HepG2 (cell line): ENCODE results near the gene ALDH4A1. TPM values are rescaled to one million over a fixed set of nuclear protein-coding genes. Genes with fewer than 3 reads are reported as not detected.

Experiments
- ATAC-seq: fragments of 200-7000 bp; cut with Tn5 transposase; 3 replicates; pipeline ENCODE4 v1.9.1; 2020; ENCODE audit warnings: mild to moderate bottlenecking, moderate library complexity
- BruUV-seq: library from RNA; stranded (reverse); fragments of 400-500 nt; replicated peaks from 2 replicates; lab custom pipeline; 2021; lab: Mats Ljungman, UMichigan
- CTCF ChIA-PET: fragments of 300-600 bp; formaldehyde crosslinking; extraction: SDS; loops from one replicate; lab custom pipeline; 2021; ENCODE audit warnings: low total read pairs, inconsistent platforms, low intra/inter-chr PET ratio; lab: Yijun Ruan, JAX
- POLR2A ChIA-PET: fragments of 350-600 bp; sonication (Branson Sonifier 250); formaldehyde crosslinking; loops from one replicate; lab custom pipeline; 2020; ENCODE audit warnings: antibody characterized with exemption, inconsistent platforms; lab: Yijun Ruan, JAX
- DNase-seq: peaks from one replicate; pipeline ENCODE4 v3.0.0-alpha.2; 2015; ENCODE audit warnings: low spot score
- FAIRE-seq: peaks from 3 replicates; lab custom pipeline; 2011; peaks lifted over from hg19 to GRCh38; lab: Jason Lieb, UNC
- H2AFZ ChIP-seq: one replicate; pipeline ENCODE4 v1.6.1; 2011; ENCODE audit warnings: low read length, inconsistent platforms
- H3K27ac ChIP-seq: fragments of 300-600 bp; 3 replicates; pipeline ENCODE4 v1.8.0; 2011; ENCODE audit warnings: mixed run types, mild to moderate bottlenecking, mixed read lengths, low read length, inconsistent platforms; ENCODE audit not compliant: insufficient read depth; ENCODE audit errors: extremely low read length
- H3K27me3 ChIP-seq, 2 experiments: fragments of 200-600 bp in 1 of 2; 2 replicates in 1 of 2; 3 replicates in 1 of 2; pipeline versions ENCODE4 v1.6.0 to v1.8.0; 2011; ENCODE audit warnings: low read length in 2 of 2, mild to moderate bottlenecking in 2 of 2, moderate library complexity in 2 of 2, inconsistent platforms in 1 of 2; ENCODE audit not compliant: insufficient read depth in 2 of 2, control insufficient read depth in 1 of 2
- H3K36me3 ChIP-seq, 2 experiments: fragments of 200-600 bp in 1 of 2; replicated peaks in 1 of 2; 2 replicates in 1 of 2; 3 replicates in 1 of 2; pipeline versions ENCODE4 v1.5.1 to v1.8.0; 2011; ENCODE audit warnings: low read length in 2 of 2, inconsistent platforms in 1 of 2; ENCODE audit not compliant: insufficient read depth in 2 of 2, control insufficient read depth in 1 of 2
- H3K4me1 ChIP-seq: 2 replicates; pipeline ENCODE4 v1.5.1; 2012; ENCODE audit warnings: low read length, inconsistent platforms; ENCODE audit not compliant: insufficient read depth
- H3K4me2 ChIP-seq: 2 replicates; pipeline ENCODE4 v1.6.0; 2011; ENCODE audit warnings: low read depth, low read length, inconsistent platforms
- H3K4me3 ChIP-seq, 3 experiments: fragments of 200-600 bp in 1 of 3; sonication (generic), shearing (Covaris generic) in 1 of 3; replicated peaks in 1 of 3; 2 replicates each; pipeline ENCODE4 v1.5.1; 2011 to 2016; ENCODE audit warnings: low read length in 3 of 3, inconsistent platforms in 2 of 3, low read depth in 2 of 3, mild to moderate bottlenecking in 2 of 3, control low read depth in 1 of 3, mixed read lengths in 1 of 3; ENCODE audit not compliant: insufficient read depth in 1 of 3
- H3K79me2 ChIP-seq: one replicate; pipeline ENCODE4 v1.6.1; 2011; ENCODE audit warnings: low read length, inconsistent platforms; ENCODE audit not compliant: insufficient read depth
- H3K9ac ChIP-seq: 2 replicates; pipeline ENCODE4 v1.6.0; 2011; ENCODE audit warnings: mild to moderate bottlenecking, low read depth, low read length, inconsistent platforms; ENCODE audit not compliant: insufficient read depth
- H3K9me3 ChIP-seq: 2 replicates; pipeline ENCODE4 v1.5.1; 2012; ENCODE audit warnings: mild to moderate bottlenecking, low read length
- H4K20me1 ChIP-seq: 2 replicates; pipeline ENCODE4 v1.6.0; 2011; ENCODE audit warnings: inconsistent platforms, mild to moderate bottlenecking, low read length, moderate library complexity; ENCODE audit not compliant: insufficient read depth
- AKNA ChIP-seq: sonication (generic); formaldehyde crosslinking; IDR thresholded peaks from 2 replicates; pipeline ENCODE4 v1.4.0; 2020; ENCODE audit warnings: missing genetic modification reagents, borderline replicate concordance
- TFAP4 ChIP-seq: sonication (generic); IDR thresholded peaks from 2 replicates; pipeline ENCODE4 v1.6.1; 2016; ENCODE audit warnings: low read depth, borderline replicate concordance
- WGBS: methylation state at CpG from one replicate; pipeline ENCODE4 v1.1.6; 2017; ENCODE audit warnings: low lambda C conversion rate; 5-methylcytosine and 5-hydroxymethylcytosine counted together
- in situ Hi-C: cut with HindIII; loops from 2 replicates; pipeline ENCODE4 v1.10.0; 2017; ENCODE audit warnings: low pct_unique_long_range_greater_than_20kb; ENCODE audit not compliant: extremely low pct_ligation_motif_present
- intact Hi-C: fragments of 100-400 bp; cut with micrococcal nuclease; formaldehyde crosslinking; loops from one replicate; pipeline ENCODE4 v1.10.0; 2022; ENCODE audit not compliant: unreplicated experiment
- polyA plus RNA-seq, 8 experiments: library from polyadenylated mRNA; depleted of rRNA in 3 of 8; stranded (reverse) in 7 of 8; unstranded in 1 of 8; fragments of >200 nt; fragmentation: Illumina TruSeq in 4 of 8; extraction: Trizol in 4 of 8; gene quantifications; 2 replicates each; pipeline versions ENCODE4 v1.2.1 to v1.2.3, GENCODE V29; 2011 to 2016; ENCODE audit warnings: low read depth in 4 of 8, missing spikeins in 1 of 8, mixed read lengths in 1 of 8; ENCODE audit not compliant: insufficient read depth in 1 of 8
- total RNA-seq, 5 experiments: library from RNA; depleted of rRNA; stranded (reverse); fragments of >200 nt; fragmentation: Illumina TruSeq; extraction: Trizol; gene quantifications; 2 replicates each; pipeline ENCODE4 v1.2.3, GENCODE V29; 2016; ENCODE audit warnings: low read depth in 1 of 5

Gene ALDH4A1
- total and polyA plus RNA-seq, 2 of the 13 experiments (the other 11 are each of a cell fraction or from before 2014, with no cell fraction given): 76.4 to 240 TPM

GRCh38 chr1:18890706-18891425 lies 11.5 kb downstream of the ALDH4A1 start:
- FAIRE-seq (no peak), ATAC-seq (no peak), DNase-seq (no peak)
- CTCF ChIA-PET: no interaction called here
- no TSS peak for BruUV-seq
- POLR2A ChIA-PET: interaction anchor here (0.8 kb wide), 1 partner anchor 10 kb away, joined by 3 read pairs; no protein-coding TSS in a partner anchor
- Histone ChIP-seq H4K20me1 (peaks cover 70% of the 10 kb centered on the region), H2AFZ (no peak overlapping the region), H3K9ac (no peak overlapping the region), H3K79me2 (peaks cover 53% of the 10 kb centered on the region), H3K9me3 (no peaks in the 10 kb centered on the region), H3K4me3 (no peak overlapping the region), H3K27ac (no peak overlapping the region), H3K27me3 (no peaks in the 10 kb centered on the region), H3K4me1 (peaks cover 54% of the 10 kb centered on the region), H3K36me3 (peaks cover 22 to 52% of the 10 kb centered on the region in 2 experiments), H3K4me2 (0 out of 2 replicates have a peak overlapping the region, but pooled peaks have one; percentile 4)
- 67% methylated on average over 5 of the region's 6 CpGs for WGBS
- TF ChIP-seq AKNA (no peak), TFAP4 (peak; percentile 12; the same call in 1 of the 2 replicates)
- intact Hi-C loops: no loop called here
- in situ Hi-C loops: no loop called here
